ENCODE measurements around the gene IPMK.

- TF ChIP-seq, protein P1, sequence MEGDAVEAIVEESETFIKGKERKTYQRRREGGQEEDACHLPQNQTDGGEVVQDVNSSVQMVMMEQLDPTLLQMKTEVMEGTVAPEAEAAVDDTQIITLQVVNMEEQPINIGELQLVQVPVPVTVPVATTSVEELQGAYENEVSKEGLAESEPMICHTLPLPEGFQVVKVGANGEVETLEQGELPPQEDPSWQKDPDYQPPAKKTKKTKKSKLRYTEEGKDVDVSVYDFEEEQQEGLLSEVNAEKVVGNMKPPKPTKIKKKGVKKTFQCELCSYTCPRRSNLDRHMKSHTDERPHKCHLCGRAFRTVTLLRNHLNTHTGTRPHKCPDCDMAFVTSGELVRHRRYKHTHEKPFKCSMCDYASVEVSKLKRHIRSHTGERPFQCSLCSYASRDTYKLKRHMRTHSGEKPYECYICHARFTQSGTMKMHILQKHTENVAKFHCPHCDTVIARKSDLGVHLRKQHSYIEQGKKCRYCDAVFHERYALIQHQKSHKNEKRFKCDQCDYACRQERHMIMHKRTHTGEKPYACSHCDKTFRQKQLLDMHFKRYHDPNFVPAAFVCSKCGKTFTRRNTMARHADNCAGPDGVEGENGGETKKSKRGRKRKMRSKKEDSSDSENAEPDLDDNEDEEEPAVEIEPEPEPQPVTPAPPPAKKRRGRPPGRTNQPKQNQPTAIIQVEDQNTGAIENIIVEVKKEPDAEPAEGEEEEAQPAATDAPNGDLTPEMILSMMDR (conservative IDR thresholded peaks at IDR 0.05 in 1 of 2, IDR thresholded peaks at IDR 0.05 in 1 of 2; ENCODE audit: low read depth in 1 of 2, low read length in 2 of 2): no peak
- no peak for TF ChIP-seq EZH2 (IDR thresholded peaks at IDR 0.05; ENCODE audit: low read length, missing control alignments)
These were observed 28.0 kb downstream of the IPMK start for GRCh38 chr10:58239561-58240169.
